Smooth muscle cell (in vitro differentiated cells): ENCODE measurements around the gene FAR2. TPM values are rescaled to one million over a fixed set of nuclear protein-coding genes. Genes with fewer than 3 reads are reported as not detected.

Experiments used
- DNase-seq: peaks from one replicate; lab custom pipeline; 2025; ENCODE audit not compliant: unreplicated experiment; lab: John Stamatoyannopoulos, UW
- H2AFZ ChIP-seq: fragments of 200-600 bp; sonication (generic); 2 replicates; pipeline ENCODE4 v1.6.0; 2016; ENCODE audit warnings: antibody characterized with exemption, low read depth, mild to moderate bottlenecking
- H3F3A ChIP-seq: fragments of 200-600 bp; sonication (generic); 2 replicates; pipeline ENCODE4 v1.6.0; 2017; ENCODE audit warnings: antibody characterized with exemption, low read depth
- H3K27ac ChIP-seq: fragments of 200-600 bp; sonication (generic); 2 replicates; pipeline ENCODE4 v1.5.1; 2016; ENCODE audit warnings: low read depth, mild to moderate bottlenecking
- H3K27me3 ChIP-seq: fragments of 200-600 bp; sonication (generic); 2 replicates; pipeline ENCODE4 v1.6.1; 2016; ENCODE audit warnings: low read depth, mild to moderate bottlenecking
- H3K36me3 ChIP-seq: fragments of 200-600 bp; sonication (generic); 2 replicates; pipeline ENCODE4 v1.5.1; 2016; ENCODE audit warnings: low read depth
- H3K4me1 ChIP-seq: fragments of 200-600 bp; sonication (generic); 2 replicates; pipeline ENCODE4 v1.5.1; 2016; ENCODE audit warnings: low read depth
- H3K4me2 ChIP-seq: fragments of 200-600 bp; sonication (generic); 2 replicates; pipeline ENCODE4 v1.6.0; 2016; ENCODE audit warnings: mild to moderate bottlenecking
- H3K4me3 ChIP-seq: fragments of 200-600 bp; sonication (generic); 2 replicates; pipeline ENCODE4 v1.5.1; 2016; ENCODE audit warnings: mild to moderate bottlenecking
- H3K79me2 ChIP-seq: fragments of 200-600 bp; sonication (generic); 2 replicates; pipeline ENCODE4 v1.6.0; 2016; ENCODE audit warnings: low read depth, mild to moderate bottlenecking
- H3K9ac ChIP-seq: fragments of 200-600 bp; sonication (generic); 2 replicates; pipeline ENCODE4 v1.6.0; 2016; ENCODE audit warnings: low read depth
- H3K9me3 ChIP-seq: fragments of 200-600 bp; sonication (generic); replicated peaks from 2 replicates; pipeline ENCODE4 v1.5.1; 2016; ENCODE audit warnings: low read depth
- H4K20me1 ChIP-seq: fragments of 200-600 bp; sonication (generic); 2 replicates; pipeline ENCODE4 v1.6.0; 2016; ENCODE audit warnings: low read depth
- WGBS: methylation state at CpG from one replicate; pipeline ENCODE4 v1.1.7; 2016; ENCODE audit warnings: low lambda C conversion rate; 5-methylcytosine and 5-hydroxymethylcytosine counted together
- polyA plus RNA-seq: library from polyadenylated mRNA; unstranded; fragments of >200 nt; fragmentation: Nextera tagmentation; extraction: Ambion mirVana; gene quantifications from 2 replicates; pipeline ENCODE4 v1.2.1, GENCODE V29; 2016
- total RNA-seq: library from RNA; depleted of rRNA; stranded (reverse); fragments of >200 nt; gene quantifications from 2 replicates; pipeline ENCODE4 v1.2.3, GENCODE V29; 2014
- TF ChIP-seq, protein P1 (sequence below): fragments of 200-600 bp; sonication (generic); IDR thresholded peaks from 2 replicates; pipeline ENCODE4 v1.5.1; 2017; ENCODE audit warnings: borderline replicate concordance, mild to moderate bottlenecking, antibody characterized with exemption; ENCODE audit not compliant: insufficient read depth, poor library complexity, severe bottlenecking

Gene FAR2
- total and polyA plus RNA-seq, 2 experiments from 2014 or later, result 1.5 to 8.5 TPM

DNA sequence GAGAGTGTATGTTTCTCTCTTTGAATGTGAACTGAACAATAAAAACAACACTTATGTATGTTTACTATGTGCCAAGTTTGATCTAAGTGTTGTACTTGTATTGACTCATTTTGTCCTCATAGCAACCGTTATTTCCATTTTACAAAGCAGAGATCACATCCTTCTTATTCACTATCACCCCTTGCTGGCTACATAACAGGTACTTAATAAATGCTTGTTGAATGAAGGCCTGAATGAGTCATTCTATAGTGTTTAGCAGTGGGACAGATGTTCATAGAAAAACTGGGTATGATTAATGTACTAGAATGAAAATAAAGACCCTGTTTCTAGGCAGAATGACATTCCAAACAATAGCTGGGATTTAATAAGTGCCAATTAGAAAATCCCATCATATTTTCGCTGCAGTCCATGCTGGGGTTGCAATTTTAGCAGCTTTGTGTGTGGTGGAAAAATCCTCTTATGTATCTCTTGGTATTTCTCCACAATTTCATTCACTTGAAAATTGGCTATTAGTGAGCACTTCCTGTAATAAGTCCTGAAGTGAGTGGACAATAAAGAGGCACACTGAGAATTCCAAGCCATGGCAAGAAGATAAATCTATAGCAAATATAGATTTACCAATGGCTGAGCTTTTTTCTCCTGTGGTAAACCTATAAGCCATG lies 86.0 kb downstream of the FAR2 start:
- H3K79me2 ChIP-seq, result no peaks in the 10 kb centered on the region
- H3K36me3 ChIP-seq, result no peaks in the 10 kb centered on the region
- H3K9ac ChIP-seq, result no peak overlapping the region
- peaks cover 8% of the 10 kb centered on the region for H3K4me1 ChIP-seq
- no peaks in the 10 kb centered on the region for H3K27me3 ChIP-seq
- WGBS, result 77% methylated on average over 2 of the region's 2 CpGs
- no peak overlapping the region for H3K4me2 ChIP-seq
- no peak for DNase-seq
- no peak overlapping the region for H2AFZ ChIP-seq
- H4K20me1 ChIP-seq, result no peaks in the 10 kb centered on the region
- H3K27ac ChIP-seq, result no peak overlapping the region
- H3F3A ChIP-seq, result no peaks in the 10 kb centered on the region
- no peaks in the 10 kb centered on the region for H3K9me3 ChIP-seq
- TF ChIP-seq, protein P1, sequence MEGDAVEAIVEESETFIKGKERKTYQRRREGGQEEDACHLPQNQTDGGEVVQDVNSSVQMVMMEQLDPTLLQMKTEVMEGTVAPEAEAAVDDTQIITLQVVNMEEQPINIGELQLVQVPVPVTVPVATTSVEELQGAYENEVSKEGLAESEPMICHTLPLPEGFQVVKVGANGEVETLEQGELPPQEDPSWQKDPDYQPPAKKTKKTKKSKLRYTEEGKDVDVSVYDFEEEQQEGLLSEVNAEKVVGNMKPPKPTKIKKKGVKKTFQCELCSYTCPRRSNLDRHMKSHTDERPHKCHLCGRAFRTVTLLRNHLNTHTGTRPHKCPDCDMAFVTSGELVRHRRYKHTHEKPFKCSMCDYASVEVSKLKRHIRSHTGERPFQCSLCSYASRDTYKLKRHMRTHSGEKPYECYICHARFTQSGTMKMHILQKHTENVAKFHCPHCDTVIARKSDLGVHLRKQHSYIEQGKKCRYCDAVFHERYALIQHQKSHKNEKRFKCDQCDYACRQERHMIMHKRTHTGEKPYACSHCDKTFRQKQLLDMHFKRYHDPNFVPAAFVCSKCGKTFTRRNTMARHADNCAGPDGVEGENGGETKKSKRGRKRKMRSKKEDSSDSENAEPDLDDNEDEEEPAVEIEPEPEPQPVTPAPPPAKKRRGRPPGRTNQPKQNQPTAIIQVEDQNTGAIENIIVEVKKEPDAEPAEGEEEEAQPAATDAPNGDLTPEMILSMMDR, result no peak
- H3K4me3 ChIP-seq, result no peak overlapping the region

DNA sequence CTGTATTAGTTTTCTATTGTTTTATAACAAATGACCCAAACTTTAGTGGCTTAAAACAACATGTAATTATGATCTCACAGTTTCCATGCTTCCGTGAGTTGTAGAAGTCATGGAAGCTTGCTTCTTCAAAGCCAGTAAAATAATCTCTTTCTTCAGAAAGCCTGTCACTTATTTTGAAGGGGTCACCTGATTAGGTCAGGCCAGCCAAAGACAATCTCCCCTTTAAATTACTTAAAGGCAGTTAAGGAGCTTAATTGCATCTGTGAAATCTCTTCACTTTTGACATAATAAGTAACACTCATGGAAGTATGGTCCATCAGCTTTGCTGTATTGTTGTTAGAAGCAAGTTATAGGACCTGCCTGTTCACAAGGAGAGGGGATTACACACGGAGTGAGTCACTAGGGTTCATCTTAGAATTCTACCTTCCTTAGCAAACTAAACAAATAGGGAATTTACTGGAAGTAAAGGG lies 89.8 kb downstream of the FAR2 start:
- Histone ChIP-seq H3K27me3 (no peaks in the 10 kb centered on the region), H3K9ac (no peak overlapping the region), H2AFZ (no peak overlapping the region), H3K36me3 (no peaks in the 10 kb centered on the region), H3K9me3 (no peaks in the 10 kb centered on the region), H3K4me1 (peaks cover 25% of the 10 kb centered on the region), H4K20me1 (no peaks in the 10 kb centered on the region), H3F3A (peaks cover 5% of the 10 kb centered on the region), H3K4me3 (no peak overlapping the region), H3K27ac (peak overlapping the region; percentile 9), H3K79me2 (no peaks in the 10 kb centered on the region), H3K4me2 (no peak overlapping the region)
- no peak for DNase-seq
- 56% methylated on average over 2 of the region's 2 CpGs for WGBS
- TF ChIP-seq, protein P1, result no peak

DNA sequence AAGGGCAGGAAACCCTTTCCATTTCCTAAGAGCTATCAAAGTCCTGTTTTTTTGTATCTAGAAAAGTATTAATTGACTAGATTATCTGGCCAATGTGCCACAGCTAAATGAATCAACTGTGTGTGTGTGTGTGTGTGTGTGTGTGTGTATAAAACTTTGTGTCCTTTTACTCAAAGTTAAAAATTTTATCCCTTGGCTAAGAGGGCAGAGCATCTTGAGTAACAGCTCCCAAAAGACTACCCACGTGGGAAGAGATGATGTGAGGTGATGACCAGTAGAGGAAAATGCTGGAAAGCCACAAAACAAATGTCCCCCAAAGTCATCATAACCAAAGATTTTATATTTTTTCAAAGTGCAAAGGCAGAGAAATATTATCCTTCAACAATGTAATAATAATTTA lies 90.3 kb downstream of the FAR2 start:
- no peaks in the 10 kb centered on the region for H3K79me2 ChIP-seq
- no peaks in the 10 kb centered on the region for H3K27me3 ChIP-seq
- peak overlapping the region; percentile 9 for H3K27ac ChIP-seq
- no peak overlapping the region for H3K4me3 ChIP-seq
- no peaks in the 10 kb centered on the region for H4K20me1 ChIP-seq
- no peaks in the 10 kb centered on the region for H3K9me3 ChIP-seq
- no peak overlapping the region for H3K9ac ChIP-seq
- H2AFZ ChIP-seq, result no peak overlapping the region
- DNase-seq, result no peak
- H3K36me3 ChIP-seq, result no peaks in the 10 kb centered on the region
- WGBS, result 88% methylated on average over 1 of the region's 1 CpG
- H3F3A ChIP-seq, result peaks cover 5% of the 10 kb centered on the region
- H3K4me2 ChIP-seq, result no peak overlapping the region
- TF ChIP-seq, protein P1, result no peak
- peaks cover 25% of the 10 kb centered on the region for H3K4me1 ChIP-seq

DNA sequence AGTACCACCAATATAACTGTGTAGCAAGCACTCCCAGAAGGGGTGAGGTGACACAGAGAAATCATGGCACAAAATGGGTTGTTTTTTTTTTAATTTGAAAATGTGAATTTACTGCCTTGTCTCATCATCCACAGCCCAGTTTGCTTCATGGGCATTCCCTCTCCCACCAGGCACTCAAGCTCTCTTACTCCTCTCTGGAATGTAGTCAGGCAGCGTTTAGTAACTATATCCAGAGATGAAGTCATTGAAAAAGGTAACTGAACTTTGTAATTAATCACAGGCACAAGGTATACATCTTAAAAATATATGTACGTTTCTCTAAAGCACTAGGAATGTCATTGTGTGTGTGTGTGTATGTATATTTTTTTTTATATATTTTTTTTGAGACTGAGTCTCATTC lies 91.4 kb downstream of the FAR2 start:
- Histone ChIP-seq H3K4me1 (peaks cover 25% of the 10 kb centered on the region), H3K4me3 (no peak overlapping the region), H3K9me3 (no peaks in the 10 kb centered on the region), H3K36me3 (no peaks in the 10 kb centered on the region), H3K27me3 (no peaks in the 10 kb centered on the region), H3K27ac (no peak overlapping the region), H2AFZ (no peak overlapping the region), H3K79me2 (no peaks in the 10 kb centered on the region), H3F3A (peaks cover 5% of the 10 kb centered on the region), H4K20me1 (no peaks in the 10 kb centered on the region), H3K9ac (no peak overlapping the region), H3K4me2 (no peak overlapping the region)
- DNase-seq, result no peak
- 61% methylated on average over 2 of the region's 2 CpGs for WGBS
- TF ChIP-seq, protein P1, result no peak
